SK-N-SH (cell line): Measurements from ENCODE around the gene GFY. TPM values are rescaled to one million over a fixed set of nuclear protein-coding genes. Genes with fewer than 3 reads are reported as not detected.

Experiments used
- CTCF ChIA-PET: fragments of 300-600, 350-600 bp; formaldehyde crosslinking; extraction: SDS; loops from one replicate; lab custom pipeline; 2021; lab: Yijun Ruan, JAX
- POLR2A ChIA-PET: fragments of 350-600 bp; sonication (Branson Sonifier 250); formaldehyde crosslinking; extraction: SDS; loops from one replicate; lab custom pipeline; 2020; ENCODE audit warnings: antibody characterized with exemption, inconsistent platforms; lab: Yijun Ruan, JAX
- DNase-seq: peaks from one replicate; pipeline ENCODE4 v3.0.0; 2012
- H2AFZ ChIP-seq: fragments of 200-600 bp; sonication (generic); 2 replicates; pipeline ENCODE4 v1.8.1; 2016; ENCODE audit warnings: antibody characterized with exemption, mild to moderate bottlenecking, low read depth
- H3F3A ChIP-seq: fragments of 200-600 bp; sonication (generic); replicated peaks from 2 replicates; pipeline ENCODE3; 2016; ENCODE audit warnings: antibody characterized with exemption, mild to moderate bottlenecking; ENCODE audit not compliant: insufficient read depth
- H3K27ac ChIP-seq, 2 experiments: fragments of 200-500 bp in 1 of 2; fragments of 200-600 bp in 1 of 2; sonication (Bioruptor generic) in 1 of 2; sonication (generic), shearing (Covaris generic) in 1 of 2; 2 replicates each; pipeline versions ENCODE4 v1.5.1 to v1.6.1; 2014 to 2016; ENCODE audit warnings: low read depth in 2 of 2, inconsistent platforms in 1 of 2, low read length in 1 of 2, mild to moderate bottlenecking in 1 of 2, mixed read lengths in 1 of 2
- H3K27me3 ChIP-seq: fragments of 200-600 bp; sonication (generic), shearing (Covaris generic); 2 replicates; pipeline ENCODE4 v1.6.1; 2016; ENCODE audit warnings: mixed run types; ENCODE audit not compliant: insufficient read depth
- H3K36me3 ChIP-seq, 2 experiments: fragments of 200-500 bp in 1 of 2; fragments of 200-600 bp in 1 of 2; sonication (Bioruptor generic) in 1 of 2; sonication (generic) in 1 of 2; replicated peaks in 1 of 2; 2 replicates each; pipeline versions ENCODE3 to v1.5.1; 2014 to 2016; ENCODE audit warnings: low read length in 1 of 2, mild to moderate bottlenecking in 1 of 2; ENCODE audit not compliant: insufficient read depth in 2 of 2, control insufficient read depth in 1 of 2
- H3K4me1 ChIP-seq, 2 experiments: fragments of 200-500 bp in 1 of 2; fragments of 200-600 bp in 1 of 2; sonication (Bioruptor generic) in 1 of 2; sonication (generic), shearing (Covaris generic) in 1 of 2; 2 replicates each; pipeline versions ENCODE4 v1.5.1 to v1.6.1; 2014 to 2016; ENCODE audit warnings: low read depth in 1 of 2, low read length in 1 of 2, mixed run types in 1 of 2; ENCODE audit not compliant: insufficient read depth in 2 of 2, control insufficient read depth in 1 of 2
- H3K4me2 ChIP-seq: fragments of 200-600 bp; sonication (generic), shearing (Covaris generic); 2 replicates; pipeline ENCODE4 v1.6.1; 2017; ENCODE audit warnings: mixed run types
- H3K4me3 ChIP-seq, 2 experiments: fragments of 200-500 bp in 1 of 2; fragments of 200-600 bp in 1 of 2; sonication (Bioruptor generic) in 1 of 2; sonication (generic), shearing (Covaris generic) in 1 of 2; 2 replicates each; pipeline versions ENCODE4 v1.5.1 to v1.8.1; 2014 to 2016; ENCODE audit warnings: low read depth in 2 of 2, inconsistent platforms in 1 of 2, low read length in 1 of 2, mild to moderate bottlenecking in 1 of 2, mixed read lengths in 1 of 2, moderate library complexity in 1 of 2
- H3K79me2 ChIP-seq: fragments of 200-600 bp; sonication (generic); 2 replicates; pipeline ENCODE4 v1.8.1; 2017; ENCODE audit warnings: mild to moderate bottlenecking; ENCODE audit not compliant: insufficient read depth
- H3K9ac ChIP-seq: fragments of 200-600 bp; sonication (generic); 2 replicates; pipeline ENCODE4 v1.6.1; 2017; ENCODE audit warnings: mixed run types
- H3K9me2 ChIP-seq: fragments of 200-600 bp; sonication (generic); 2 replicates; pipeline ENCODE4 v1.6.1; 2017; ENCODE audit warnings: mixed run types
- H3K9me3 ChIP-seq: fragments of 200-600 bp; sonication (generic); 2 replicates; pipeline ENCODE4 v1.6.1; 2017; ENCODE audit warnings: mixed run types, mild to moderate bottlenecking, moderate library complexity
- H4K20me1 ChIP-seq: fragments of 200-600 bp; sonication (generic); 2 replicates; pipeline ENCODE4 v1.6.1; 2017; ENCODE audit warnings: mild to moderate bottlenecking, mixed run types; ENCODE audit not compliant: insufficient read depth
- ELF1 ChIP-seq: IDR thresholded peaks from 2 replicates; pipeline ENCODE4 v1.4.0; 2012
- EP300 ChIP-seq, 2 experiments: IDR thresholded peaks; 2 replicates each; pipeline versions ENCODE4 v1.4.0 to v1.6.1; 2012; ENCODE audit warnings: borderline replicate concordance in 1 of 2, low read depth in 1 of 2, low read length in 1 of 2
- EZH2phosphoT487 ChIP-seq: fragments of 200-600 bp; sonication (generic); IDR thresholded peaks from 2 replicates; pipeline ENCODE4 v1.6.1; 2017; ENCODE audit warnings: low read depth, mixed run types, mild to moderate bottlenecking, antibody characterized with exemption, moderate library complexity, borderline replicate concordance
- FOXJ3 ChIP-seq: sonication (generic); formaldehyde crosslinking; IDR thresholded peaks from 2 replicates; pipeline ENCODE4 v1.5.1; 2020; ENCODE audit warnings: mild to moderate bottlenecking, missing genetic modification reagents
- GATA2 ChIP-seq: sonication (generic); formaldehyde crosslinking; IDR thresholded peaks from 2 replicates; pipeline ENCODE4 v1.5.0; 2020; ENCODE audit warnings: mild to moderate bottlenecking, missing genetic modification reagents
- MAX ChIP-seq: IDR thresholded peaks from 2 replicates; pipeline ENCODE4 v1.4.0; 2012; ENCODE audit warnings: low read depth
- MXI1 ChIP-seq: IDR thresholded peaks from 2 replicates; pipeline ENCODE4 v1.6.1; 2012; ENCODE audit warnings: mild to moderate bottlenecking, low read depth, low read length, improper control_type of control experiment
- NRF1 ChIP-seq: IDR thresholded peaks from 2 replicates; pipeline ENCODE4 v1.6.1; 2012; ENCODE audit warnings: low read depth, mild to moderate bottlenecking, low read length
- PBX3 ChIP-seq: IDR thresholded peaks from 2 replicates; pipeline ENCODE4; 2012
- RAD21 ChIP-seq: IDR thresholded peaks from 2 replicates; pipeline ENCODE4 v1.6.1; 2012; ENCODE audit warnings: mild to moderate bottlenecking, low read length
- REST ChIP-seq: IDR thresholded peaks from 2 replicates; pipeline ENCODE4 v1.6.1; 2012; ENCODE audit warnings: mild to moderate bottlenecking, low read depth, low read length, moderate library complexity
- RFX5 ChIP-seq: IDR thresholded peaks from 2 replicates; pipeline ENCODE4 v1.6.1; 2012; ENCODE audit warnings: mild to moderate bottlenecking, improper control_type of control experiment, low read length
- RXRA ChIP-seq: IDR thresholded peaks from 2 replicates; pipeline ENCODE4 v1.4.0; 2012; ENCODE audit warnings: low read depth, mild to moderate bottlenecking, borderline replicate concordance
- SIN3A ChIP-seq: IDR thresholded peaks from 2 replicates; pipeline ENCODE4 v1.6.1; 2012; ENCODE audit warnings: low read depth, mild to moderate bottlenecking, low read length, moderate library complexity, borderline replicate concordance
- SMC3 ChIP-seq: IDR thresholded peaks from 2 replicates; pipeline ENCODE4 v1.6.1; 2012; ENCODE audit warnings: low read depth, low read length, improper control_type of control experiment
- TAF1 ChIP-seq: IDR thresholded peaks from 2 replicates; pipeline ENCODE4 v1.6.1; 2012; ENCODE audit warnings: low read depth, mild to moderate bottlenecking, low read length, moderate library complexity, borderline replicate concordance
- USF1 ChIP-seq: IDR thresholded peaks from 2 replicates; pipeline ENCODE4 v1.4.0; 2012; ENCODE audit warnings: low read depth, borderline replicate concordance
- USF2 ChIP-seq: fragments of 150-350 bp; IDR thresholded peaks from 2 replicates; pipeline ENCODE4 v1.6.1; 2017; ENCODE audit warnings: antibody characterized with exemption, low read length, low read depth, borderline replicate concordance
- ZBTB33 ChIP-seq: IDR thresholded peaks from 2 replicates; pipeline ENCODE4 v1.4.0; 2012; ENCODE audit warnings: low read depth, borderline replicate concordance
- WGBS: methylation state at CpG from one replicate; pipeline ENCODE4 v1.1.6; 2017; ENCODE audit warnings: low lambda C conversion rate; 5-methylcytosine and 5-hydroxymethylcytosine counted together
- polyA plus RNA-seq, 3 experiments: library from polyadenylated mRNA; depleted of rRNA; stranded (reverse); fragments of >200 nt; gene quantifications; 2 replicates each; pipeline ENCODE4 v1.2.3, GENCODE V29; 2012

The GFY gene
- polyA plus RNA-seq, 1 of the 3 experiments (the other 2 are of a cell fraction): not detected

GRCh38 chr19:49382639-49383038, 42.5 kb upstream of the GFY start:
- no peak for TF ChIP-seq ELF1
- TF ChIP-seq ZBTB33: no peak
- TF ChIP-seq REST: no peak
- no peak for TF ChIP-seq FOXJ3 (CRISPR knock-in tag)
- no peak for TF ChIP-seq GATA2 (CRISPR knock-in tag)
- no peak for TF ChIP-seq USF1
- no peak for TF ChIP-seq RXRA
- TF ChIP-seq EZH2phosphoT487: no peak
- no peak for TF ChIP-seq RAD21
- TF ChIP-seq RFX5: no peak
- no peak for TF ChIP-seq SMC3
- no peak for TF ChIP-seq NRF1
- no peak for TF ChIP-seq SIN3A
- no peak for TF ChIP-seq PBX3
- TF ChIP-seq MAX: no peak
- TF ChIP-seq TAF1: no peak
- no peak for TF ChIP-seq MXI1
- TF ChIP-seq EP300 (IDR thresholded peaks at IDR 0.05; ENCODE audit: borderline replicate concordance in 1 of 2, low read depth in 1 of 2, low read length in 1 of 2): no peak
- no peak for TF ChIP-seq USF2
- H3K9me3 ChIP-seq: peaks cover 7% of the 10 kb centered on the region; the same call in 1 of the 2 replicates
- peaks cover 4% of the 10 kb centered on the region for H3F3A ChIP-seq
- peaks cover 10% of the 10 kb centered on the region for H3K27me3 ChIP-seq
- no peaks in the 10 kb centered on the region for H3K4me1 ChIP-seq
- H3K79me2 ChIP-seq: no peaks in the 10 kb centered on the region
- no peak overlapping the region for H3K4me3 ChIP-seq
- DNase-seq: no peak
- H3K4me2 ChIP-seq: no peak overlapping the region
- WGBS: 44% methylated on average over 5 of the region's 5 CpGs
- H3K9me2 ChIP-seq: no peaks in the 10 kb centered on the region
- H3K9ac ChIP-seq: no peak overlapping the region
- ChIA-PET CTCF (interaction anchor here (2.1 to 2.5 kb wide), 2 partner anchors 9 to 61 kb away, joined by 7 read pairs; no protein-coding TSS in a partner anchor), POLR2A (no interaction called here)
- no peak overlapping the region for H3K27ac ChIP-seq
- no peaks in the 10 kb centered on the region for H4K20me1 ChIP-seq
- H2AFZ ChIP-seq: no peak overlapping the region
- H3K36me3 ChIP-seq: no peaks in the 10 kb centered on the region
